Skeletal muscle satellite cell (primary cell): ENCODE data around the gene MAP2K4.
"Not testable (repeated sequence)": the region's sequence is repeated elsewhere in the genome, so short reads cannot be mapped to it uniquely, and the experiment has no call there.

Experiments
- H3K27me3 ChIP-seq: 2 replicates; pipeline ENCODE4 v1.7.0; 2013; ENCODE audit warnings: low read length; ENCODE audit not compliant: control insufficient read depth, insufficient read depth
- H3K36me3 ChIP-seq: 2 replicates; pipeline ENCODE4 v1.7.0; 2013; ENCODE audit warnings: mild to moderate bottlenecking, control low read depth, low read length; ENCODE audit not compliant: insufficient read depth
- H3K4me1 ChIP-seq: 2 replicates; pipeline ENCODE4 v1.7.0; 2013; ENCODE audit warnings: low read length; ENCODE audit not compliant: control insufficient read depth, insufficient read depth
- H3K4me2 ChIP-seq: 2 replicates; pipeline ENCODE4 v1.7.0; 2013; ENCODE audit warnings: mild to moderate bottlenecking, low read length
- H3K4me3 ChIP-seq: 2 replicates; pipeline ENCODE4 v1.7.0; 2013; ENCODE audit warnings: low read length
- H3K9ac ChIP-seq: 2 replicates; pipeline ENCODE4 v1.7.0; 2013; ENCODE audit warnings: mild to moderate bottlenecking, low read depth, low read length, moderate library complexity
- H3K9me3 ChIP-seq: replicated peaks from 2 replicates; pipeline ENCODE4 v1.7.0; 2013; ENCODE audit warnings: mild to moderate bottlenecking, control low read depth, low read length

Gene MAP2K4

GRCh38 chr17:12122075-12122474, 101.4 kb downstream of the MAP2K4 start:
- Histone ChIP-seq H3K36me3 (peaks cover 24% of the 10 kb centered on the region), H3K9ac (no peak overlapping the region), H3K4me1 (no peaks in the 10 kb centered on the region), H3K4me2 (no peak overlapping the region), H3K27me3 (no peaks in the 10 kb centered on the region), H3K4me3 (no peak overlapping the region), H3K9me3 (no peaks in the 10 kb centered on the region)

GRCh38 chr17:12127177-12127576, 106.5 kb downstream of the MAP2K4 start:
- Histone ChIP-seq H3K9ac (no peak overlapping the region), H3K4me3 (no peak overlapping the region), H3K4me2 (no peak overlapping the region), H3K36me3 (peaks cover 48% of the 10 kb centered on the region), H3K27me3 (no peaks in the 10 kb centered on the region), H3K9me3 (no peaks in the 10 kb centered on the region), H3K4me1 (no peaks in the 10 kb centered on the region)

GRCh38 chr17:12127667-12128066, 107.0 kb downstream of the MAP2K4 start:
- no peaks in the 10 kb centered on the region for H3K27me3 ChIP-seq
- peaks cover 48% of the 10 kb centered on the region for H3K36me3 ChIP-seq
- no peaks in the 10 kb centered on the region for H3K4me1 ChIP-seq
- no peaks in the 10 kb centered on the region for H3K9me3 ChIP-seq
- no peak overlapping the region for H3K4me2 ChIP-seq
- no peak overlapping the region for H3K4me3 ChIP-seq
- H3K9ac ChIP-seq, result no peak overlapping the region

GRCh38 chr17:12128946-12129345, 108.3 kb downstream of the MAP2K4 start:
- H3K4me3 ChIP-seq, result no peak overlapping the region
- H3K36me3 ChIP-seq, result peaks cover 48% of the 10 kb centered on the region
- H3K27me3 ChIP-seq, result no peaks in the 10 kb centered on the region
- H3K9ac ChIP-seq, result no peak overlapping the region
- H3K9me3 ChIP-seq, result no peaks in the 10 kb centered on the region
- no peaks in the 10 kb centered on the region for H3K4me1 ChIP-seq
- H3K4me2 ChIP-seq, result no peak overlapping the region

GRCh38 chr17:12133183-12133582, 112.5 kb downstream of the MAP2K4 start:
- H3K4me1 ChIP-seq, result no peaks in the 10 kb centered on the region
- H3K36me3 ChIP-seq, result peaks cover 25% of the 10 kb centered on the region
- H3K9ac ChIP-seq, result no peak overlapping the region
- H3K4me2 ChIP-seq, result no peak overlapping the region
- H3K4me3 ChIP-seq, result no peak overlapping the region
- H3K9me3 ChIP-seq, result no peaks in the 10 kb centered on the region
- H3K27me3 ChIP-seq, result no peaks in the 10 kb centered on the region

GRCh38 chr17:12134101-12134500, 113.4 kb downstream of the MAP2K4 start:
- Histone ChIP-seq H3K9me3 (no peaks in the 10 kb centered on the region), H3K4me2 (no peak overlapping the region), H3K9ac (no peak overlapping the region), H3K4me1 (no peaks in the 10 kb centered on the region), H3K27me3 (no peaks in the 10 kb centered on the region), H3K36me3 (peaks cover 17% of the 10 kb centered on the region), H3K4me3 (no peak overlapping the region)

GRCh38 chr17:12134587-12134986, 113.9 kb downstream of the MAP2K4 start:
- Histone ChIP-seq H3K4me3 (no peak overlapping the region), H3K36me3 (peaks cover 12% of the 10 kb centered on the region), H3K9ac (no peak overlapping the region), H3K4me2 (no peak overlapping the region), H3K27me3 (no peaks in the 10 kb centered on the region), H3K9me3 (no peaks in the 10 kb centered on the region), H3K4me1 (no peaks in the 10 kb centered on the region)

- no peaks in the 10 kb centered on the region for H3K4me1 ChIP-seq
- H3K36me3 ChIP-seq, result peaks cover 11% of the 10 kb centered on the region
Observed at GRCh38 chr17:12136243-12136642, 115.6 kb downstream of the MAP2K4 start.

GRCh38 chr17:12136646-12137045, 116.0 kb downstream of the MAP2K4 start:
- H3K4me3 ChIP-seq, result no peak overlapping the region
- no peaks in the 10 kb centered on the region for H3K4me1 ChIP-seq
- no peaks in the 10 kb centered on the region for H3K9me3 ChIP-seq
- H3K36me3 ChIP-seq, result peaks cover 12% of the 10 kb centered on the region
- no peaks in the 10 kb centered on the region for H3K27me3 ChIP-seq
- H3K9ac ChIP-seq, result no peak overlapping the region
- no peak overlapping the region for H3K4me2 ChIP-seq

More at GRCh38 chr17:12136243-12136642, 115.6 kb downstream of the MAP2K4 start:
- no peaks in the 10 kb centered on the region for H3K27me3 ChIP-seq
- H3K4me3 ChIP-seq, result no peak overlapping the region
- H3K9me3 ChIP-seq, result no peaks in the 10 kb centered on the region
- no peak overlapping the region for H3K4me2 ChIP-seq
- no peak overlapping the region for H3K9ac ChIP-seq

GRCh38 chr17:12137859-12138258, 117.2 kb downstream of the MAP2K4 start:
- Histone ChIP-seq H3K36me3 (peaks cover 23% of the 10 kb centered on the region), H3K9me3 (no peaks in the 10 kb centered on the region), H3K27me3 (no peaks in the 10 kb centered on the region), H3K4me1 (no peaks in the 10 kb centered on the region), H3K9ac (no peak overlapping the region), H3K4me2 (no peak overlapping the region), H3K4me3 (no peak overlapping the region)

GRCh38 chr17:12140685-12141084, 120.0 kb downstream of the MAP2K4 start:
- peaks cover 33% of the 10 kb centered on the region for H3K36me3 ChIP-seq
- H3K9ac ChIP-seq, result no peak overlapping the region
- H3K4me2 ChIP-seq, result no peak overlapping the region
- H3K4me3 ChIP-seq, result no peak overlapping the region
- no peaks in the 10 kb centered on the region for H3K27me3 ChIP-seq
- H3K4me1 ChIP-seq, result no peaks in the 10 kb centered on the region
- H3K9me3 ChIP-seq, result no peaks in the 10 kb centered on the region

GRCh38 chr17:12162187-12162586, 141.5 kb downstream of the MAP2K4 start:
- not testable (repeated sequence) for H3K27me3 ChIP-seq, H3K4me2 ChIP-seq, H3K9ac ChIP-seq, H3K4me3 ChIP-seq, H3K9me3 ChIP-seq, H3K36me3 ChIP-seq, H3K4me1 ChIP-seq
